WERI-Rb-1 (cell line): ENCODE data around the gene XIRP1.

Source experiments
- DNase-seq: peaks from one replicate; pipeline ENCODE4 v3.0.0-alpha.2; 2020
- H3K27ac ChIP-seq: fragments of 250-450 bp; sonication (Bioruptor Pico); 2 replicates; pipeline ENCODE4 v1.5.1; 2020; ENCODE audit warnings: mild to moderate bottlenecking, moderate library complexity
- H3K27me3 ChIP-seq: fragments of 250-450 bp; sonication (Bioruptor Pico); 2 replicates; pipeline ENCODE4 v1.5.1; 2021; ENCODE audit warnings: mild to moderate bottlenecking, low read depth, moderate library complexity; ENCODE audit not compliant: insufficient read depth, severe bottlenecking
- H3K36me3 ChIP-seq: fragments of 250-450 bp; sonication (Bioruptor Pico); 2 replicates; pipeline ENCODE4 v1.5.1; 2020; ENCODE audit warnings: mild to moderate bottlenecking, moderate library complexity
- H3K4me3 ChIP-seq: 2 replicates; pipeline ENCODE4 v1.5.1; 2011; ENCODE audit warnings: low read depth, mild to moderate bottlenecking, control low read depth, low read length
- H3K9me3 ChIP-seq: fragments of 250-450 bp; sonication (Bioruptor Pico); 2 replicates; pipeline ENCODE4 v1.5.1; 2021; ENCODE audit warnings: mild to moderate bottlenecking, moderate library complexity; ENCODE audit not compliant: severe bottlenecking
- TF ChIP-seq, protein P1 (sequence below): IDR thresholded peaks from 2 replicates; pipeline ENCODE4 v1.5.1; 2011; ENCODE audit warnings: low read depth, mild to moderate bottlenecking, control low read depth, inconsistent platforms, low read length

The XIRP1 gene

GRCh38 chr3:39169712-39170111 lies 22.7 kb downstream of the XIRP1 start:
- TF ChIP-seq, protein P1, sequence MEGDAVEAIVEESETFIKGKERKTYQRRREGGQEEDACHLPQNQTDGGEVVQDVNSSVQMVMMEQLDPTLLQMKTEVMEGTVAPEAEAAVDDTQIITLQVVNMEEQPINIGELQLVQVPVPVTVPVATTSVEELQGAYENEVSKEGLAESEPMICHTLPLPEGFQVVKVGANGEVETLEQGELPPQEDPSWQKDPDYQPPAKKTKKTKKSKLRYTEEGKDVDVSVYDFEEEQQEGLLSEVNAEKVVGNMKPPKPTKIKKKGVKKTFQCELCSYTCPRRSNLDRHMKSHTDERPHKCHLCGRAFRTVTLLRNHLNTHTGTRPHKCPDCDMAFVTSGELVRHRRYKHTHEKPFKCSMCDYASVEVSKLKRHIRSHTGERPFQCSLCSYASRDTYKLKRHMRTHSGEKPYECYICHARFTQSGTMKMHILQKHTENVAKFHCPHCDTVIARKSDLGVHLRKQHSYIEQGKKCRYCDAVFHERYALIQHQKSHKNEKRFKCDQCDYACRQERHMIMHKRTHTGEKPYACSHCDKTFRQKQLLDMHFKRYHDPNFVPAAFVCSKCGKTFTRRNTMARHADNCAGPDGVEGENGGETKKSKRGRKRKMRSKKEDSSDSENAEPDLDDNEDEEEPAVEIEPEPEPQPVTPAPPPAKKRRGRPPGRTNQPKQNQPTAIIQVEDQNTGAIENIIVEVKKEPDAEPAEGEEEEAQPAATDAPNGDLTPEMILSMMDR, result no peak
- Histone ChIP-seq H3K9me3 (no peaks in the 10 kb centered on the region), H3K36me3 (no peaks in the 10 kb centered on the region), H3K4me3 (no peak overlapping the region), H3K27me3 (no peaks in the 10 kb centered on the region), H3K27ac (no peak overlapping the region)
- DNase-seq, result no peak

DNA sequence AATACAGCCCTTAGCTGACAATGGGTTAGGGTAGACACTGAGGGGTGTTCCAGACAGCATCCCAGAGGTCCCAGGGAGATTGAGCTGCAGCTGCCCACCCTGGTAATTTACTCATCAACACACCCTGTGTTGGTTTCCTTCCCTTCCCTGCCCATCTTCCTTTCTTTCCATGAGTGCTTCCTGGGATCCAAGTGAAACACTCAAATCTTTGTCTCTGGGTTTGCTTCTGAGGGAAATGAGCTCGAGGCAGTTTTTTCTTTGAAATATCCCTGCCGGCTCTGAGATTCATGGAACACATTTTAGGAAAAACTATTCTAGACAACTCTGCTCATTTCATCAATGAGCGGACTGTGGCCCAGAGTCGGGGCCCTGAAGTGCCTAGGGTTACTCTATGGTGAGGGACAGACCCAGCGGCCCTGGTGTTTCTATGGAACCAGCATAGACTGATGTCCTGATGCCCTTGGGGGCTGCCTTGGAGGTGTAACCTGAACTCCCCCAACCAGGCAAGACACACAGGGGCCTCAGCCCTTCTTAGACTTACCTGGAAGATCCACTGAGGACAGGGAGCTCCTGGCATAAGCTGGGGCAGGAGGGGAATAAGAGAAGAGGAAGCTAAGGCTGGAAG lies 24.1 kb downstream of the XIRP1 start:
- DNase-seq, result no peak
- Histone ChIP-seq H3K9me3 (peaks cover under 1% of the 10 kb centered on the region), H3K27me3 (no peaks in the 10 kb centered on the region), H3K27ac (no peak overlapping the region), H3K36me3 (no peaks in the 10 kb centered on the region), H3K4me3 (no peak overlapping the region)
- TF ChIP-seq, protein P1, result no peak

DNA sequence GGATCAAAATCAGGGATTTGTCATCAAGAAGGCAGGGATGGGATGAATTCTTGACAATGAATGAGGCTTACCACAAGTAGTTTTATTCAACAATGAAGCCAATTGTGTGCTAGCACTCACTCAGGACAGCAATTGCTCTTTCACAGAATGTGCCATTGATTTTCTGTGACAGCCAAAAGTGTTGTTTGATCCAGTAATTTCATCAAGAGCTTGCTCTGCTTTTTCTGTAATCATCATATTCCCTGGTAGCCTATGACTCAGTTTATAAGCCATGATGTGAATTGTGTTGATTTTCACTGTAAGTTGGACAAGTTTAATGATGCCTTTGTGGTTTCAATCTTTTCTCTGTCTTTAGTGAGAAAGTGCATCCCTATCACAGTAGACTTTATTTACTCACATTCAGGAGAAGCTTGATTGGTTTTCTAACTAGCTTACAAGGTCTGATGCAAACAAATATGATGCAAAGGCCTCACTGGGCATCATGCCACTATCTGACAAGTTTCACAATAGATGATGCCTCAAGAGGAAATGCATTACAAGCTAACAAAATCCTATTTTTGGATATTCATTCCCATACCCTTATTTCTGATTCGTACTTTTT lies 25.4 kb downstream of the XIRP1 start:
- no peak for DNase-seq
- no peaks in the 10 kb centered on the region for H3K36me3 ChIP-seq
- TF ChIP-seq, protein P1, result no peak
- H3K4me3 ChIP-seq, result no peak overlapping the region
- peaks cover 4% of the 10 kb centered on the region for H3K9me3 ChIP-seq
- H3K27ac ChIP-seq, result no peak overlapping the region
- H3K27me3 ChIP-seq, result no peaks in the 10 kb centered on the region

- Histone ChIP-seq H3K9me3 (peaks cover 4% of the 10 kb centered on the region), H3K27ac (no peak overlapping the region), H3K27me3 (no peaks in the 10 kb centered on the region), H3K36me3 (no peaks in the 10 kb centered on the region), H3K4me3 (no peak overlapping the region)
- TF ChIP-seq, protein P1, result no peak
- no peak for DNase-seq
Measured at GRCh38 chr3:39166134-39166710, 26.2 kb downstream of the XIRP1 start.

DNA sequence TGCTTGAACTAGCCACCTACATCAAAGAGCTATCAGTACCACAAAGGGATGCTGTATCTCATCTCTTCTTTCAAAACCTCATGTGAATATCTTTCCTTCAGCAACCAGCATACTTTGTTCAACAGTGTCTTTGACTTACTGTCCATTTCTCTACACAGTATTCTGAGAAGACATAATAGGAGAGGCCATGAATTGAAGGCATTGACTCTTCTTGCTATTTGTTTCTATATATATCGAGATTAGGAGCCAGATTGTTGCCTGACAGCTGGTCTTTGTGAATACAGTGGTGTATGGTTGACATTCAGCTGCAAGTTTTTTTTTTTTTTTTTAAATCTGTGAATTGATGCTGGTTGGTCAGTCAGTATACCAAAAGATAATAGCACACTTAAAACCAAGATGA lies 26.9 kb downstream of the XIRP1 start:
- no peak for DNase-seq
- TF ChIP-seq, protein P1, result no peak
- Histone ChIP-seq H3K27ac (no peak overlapping the region), H3K27me3 (no peaks in the 10 kb centered on the region), H3K9me3 (peaks cover 4% of the 10 kb centered on the region), H3K36me3 (no peaks in the 10 kb centered on the region), H3K4me3 (no peak overlapping the region)
